Fibroblast of the aortic adventitia (primary cell): Measurements from ENCODE around the gene SHH. TPM values are rescaled to one million over a fixed set of nuclear protein-coding genes. Genes with fewer than 3 reads are reported as not detected.

Source experiments
- DNase-seq: peaks from one replicate; pipeline ENCODE4 v3.0.0-alpha.2; 2010; ENCODE audit warnings: low read depth
- H3K4me3 ChIP-seq: 2 replicates; pipeline ENCODE4 v1.5.1; 2011; ENCODE audit warnings: low read depth, mild to moderate bottlenecking, control low read depth, low read length, moderate library complexity
- CTCF ChIP-seq: IDR thresholded peaks from 2 replicates; pipeline ENCODE4 v1.5.1; 2011; ENCODE audit warnings: mild to moderate bottlenecking, low read length, control low read depth, inconsistent platforms; ENCODE audit not compliant: insufficient read depth
- total RNA-seq: library from RNA; depleted of rRNA; stranded (reverse); fragments of >200 nt; gene quantifications from 2 replicates; pipeline ENCODE4 v1.2.3, GENCODE V29; 2012; ENCODE audit warnings: low replicate concordance

The SHH gene
- total RNA-seq, 1 donor: 0.36 TPM

GRCh38 chr7:155796381-155797261 is 15.6 kb downstream of the SHH start:
- H3K4me3 ChIP-seq: no peak overlapping the region
- TF ChIP-seq CTCF: peak; percentile 82
- DNase-seq: peak; percentile 34

- no peak overlapping the region for H3K4me3 ChIP-seq
- TF ChIP-seq CTCF: no peak
- no peak for DNase-seq
These were observed 16.3 kb downstream of the SHH start for GRCh38 chr7:155795951-155796350.

GRCh38 chr7:155795401-155795800 is 16.9 kb downstream of the SHH start:
- H3K4me3 ChIP-seq: no peak overlapping the region
- no peak for DNase-seq
- no peak for TF ChIP-seq CTCF

GRCh38 chr7:155794196-155794595 is 18.1 kb downstream of the SHH start:
- DNase-seq: no peak
- H3K4me3 ChIP-seq: no peak overlapping the region
- TF ChIP-seq CTCF: no peak

GRCh38 chr7:155793720-155794119 is 18.5 kb downstream of the SHH start:
- TF ChIP-seq CTCF: no peak
- no peak for DNase-seq
- H3K4me3 ChIP-seq: no peak overlapping the region

- no peak for TF ChIP-seq CTCF
- no peak for DNase-seq
- H3K4me3 ChIP-seq: no peak overlapping the region
These were observed 19.2 kb downstream of the SHH start for GRCh38 chr7:155792999-155793560.
